ENCODE measurements around the gene NELL1.

Gene NELL1

DNA sequence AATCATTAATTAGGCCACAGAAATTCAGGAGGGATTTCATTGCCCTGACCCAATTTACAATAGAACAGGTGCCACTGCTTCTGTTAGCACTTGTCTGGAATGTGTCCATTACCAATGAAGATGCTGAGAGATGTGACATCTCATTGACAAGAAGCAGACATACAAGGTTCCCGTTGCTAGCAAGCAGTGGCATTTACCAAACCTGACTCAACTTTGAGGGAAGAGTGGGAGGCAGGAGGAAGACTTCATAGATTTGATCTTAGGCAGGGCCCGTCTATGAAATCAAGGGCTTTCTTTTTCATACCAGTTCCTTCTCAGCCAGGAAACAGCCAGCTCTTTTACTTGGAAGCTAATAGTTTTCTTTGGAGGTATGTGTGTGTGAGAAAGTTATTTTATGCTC lies 280.2 kb downstream of the NELL1 start:
- no peak for TF ChIP-seq CTCF (IDR thresholded peaks at IDR 0.05; ENCODE audit: low read depth, low read length)
- DNase-seq (ENCODE audit: low read depth in 2 of 2), result no peak
- no peak overlapping the region for H3K4me3 ChIP-seq (replicated peaks in 1 of 2; ENCODE audit: low read depth in 2 of 2, low read length in 2 of 2)

DNA sequence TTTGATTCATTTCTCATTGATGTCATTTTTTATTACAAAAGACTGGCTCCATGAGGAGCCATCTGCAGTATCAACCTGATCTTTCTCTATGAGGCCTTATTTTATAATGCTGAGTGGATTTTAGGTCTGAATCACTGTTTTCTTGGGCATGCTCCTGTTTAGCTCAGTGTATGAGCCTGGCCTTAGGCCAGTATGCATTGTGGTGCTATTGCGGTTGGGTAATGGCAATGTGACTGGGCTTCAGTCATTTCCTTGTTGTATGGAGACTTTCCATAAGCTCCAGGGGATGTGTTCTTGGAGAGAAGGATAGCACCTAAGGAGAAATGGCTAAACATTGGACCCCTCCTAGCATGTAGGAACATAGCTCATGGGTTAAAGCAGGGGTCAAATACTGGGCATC lies 293.2 kb downstream of the NELL1 start:
- no peak for TF ChIP-seq CTCF (IDR thresholded peaks at IDR 0.05; ENCODE audit: low read depth, low read length)

DNA sequence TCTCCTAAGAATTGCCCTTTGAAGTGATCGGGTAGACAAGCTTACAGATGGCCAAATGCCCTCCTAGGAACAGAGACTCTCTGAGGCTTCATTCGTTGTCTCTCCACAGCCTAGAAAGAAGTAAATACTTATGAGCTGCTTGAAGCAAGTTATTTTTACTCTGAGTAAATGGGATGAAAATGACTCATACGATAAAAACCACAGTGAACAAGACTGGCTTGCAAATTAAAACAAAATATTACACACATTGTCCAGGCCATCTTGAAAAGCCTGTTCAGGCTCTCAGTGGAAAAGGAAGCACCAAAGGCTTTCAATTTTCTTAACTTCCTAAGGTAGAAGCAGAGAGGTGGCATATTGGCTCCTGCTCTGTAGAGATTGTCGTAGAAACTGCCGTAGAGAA lies 294.2 kb downstream of the NELL1 start:
- DNase-seq (ENCODE audit: low read depth in 2 of 2), result peak in 1 of 2 donors; percentile 2
- no peak for TF ChIP-seq CTCF (IDR thresholded peaks at IDR 0.05; ENCODE audit: low read depth, low read length)
- no peak overlapping the region for H3K4me3 ChIP-seq (replicated peaks in 1 of 2; ENCODE audit: low read depth in 2 of 2, low read length in 2 of 2)

More for the DNA sequence above, 293.2 kb downstream of the NELL1 start:
- no peak for DNase-seq (ENCODE audit: low read depth in 2 of 2)
- H3K4me3 ChIP-seq (replicated peaks in 1 of 2; ENCODE audit: low read depth in 2 of 2, low read length in 2 of 2), result no peak overlapping the region

DNA sequence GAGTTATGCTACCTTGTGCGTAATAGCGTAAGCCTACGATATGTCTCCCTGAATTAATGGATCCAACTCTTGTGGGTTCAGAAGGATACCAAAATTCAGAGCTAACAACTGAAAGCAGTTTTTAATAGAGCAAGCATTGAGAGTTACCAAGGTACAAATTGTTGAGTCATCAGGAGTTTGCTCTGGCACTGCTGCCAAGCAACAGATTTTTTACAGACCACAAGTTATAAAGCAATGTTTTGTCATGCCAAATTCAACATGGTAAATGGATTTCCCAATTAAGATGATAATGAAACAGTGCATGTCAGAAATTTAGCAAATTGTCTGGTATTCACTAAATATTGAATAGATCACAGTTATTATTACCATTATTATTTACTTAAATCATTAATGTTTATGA lies 295.6 kb downstream of the NELL1 start:
- H3K4me3 ChIP-seq (replicated peaks in 1 of 2; ENCODE audit: low read depth in 2 of 2, low read length in 2 of 2), result no peak overlapping the region
- TF ChIP-seq CTCF (IDR thresholded peaks at IDR 0.05; ENCODE audit: low read depth, low read length), result no peak
- DNase-seq (ENCODE audit: low read depth in 2 of 2), result no peak

DNA sequence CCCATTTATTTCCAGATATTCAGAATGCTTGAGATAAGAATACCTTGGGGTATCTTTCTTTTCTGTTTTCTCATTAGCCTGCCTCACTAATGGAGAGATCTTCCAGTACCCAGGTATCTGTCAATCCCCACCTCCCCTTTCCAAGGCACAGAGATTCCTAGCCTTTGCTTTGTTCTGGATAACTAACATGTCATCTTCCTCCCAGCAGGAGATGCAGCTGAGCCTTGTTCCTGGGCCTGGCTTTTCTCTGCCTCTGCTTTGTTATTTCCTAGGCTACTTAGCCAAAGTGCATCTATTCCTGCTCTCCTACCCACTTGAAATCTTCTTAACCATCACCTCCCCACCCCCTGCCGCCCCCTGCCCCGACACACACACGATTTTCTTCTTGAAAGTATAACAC lies 297.1 kb downstream of the NELL1 start:
- no peak for TF ChIP-seq CTCF (IDR thresholded peaks at IDR 0.05; ENCODE audit: low read depth, low read length)
- H3K4me3 ChIP-seq (replicated peaks in 1 of 2; ENCODE audit: low read depth in 2 of 2, low read length in 2 of 2), result no peak overlapping the region
- no peak for DNase-seq (ENCODE audit: low read depth in 2 of 2)

- H3K4me3 ChIP-seq (replicated peaks in 1 of 2; ENCODE audit: low read depth in 2 of 2, low read length in 2 of 2), result no peak overlapping the region
- DNase-seq (ENCODE audit: low read depth in 2 of 2), result no peak
- TF ChIP-seq CTCF (IDR thresholded peaks at IDR 0.05; ENCODE audit: low read depth, low read length), result no peak
Observed at GRCh38 chr11:20973940-20974559, 304.7 kb downstream of the NELL1 start.

DNA sequence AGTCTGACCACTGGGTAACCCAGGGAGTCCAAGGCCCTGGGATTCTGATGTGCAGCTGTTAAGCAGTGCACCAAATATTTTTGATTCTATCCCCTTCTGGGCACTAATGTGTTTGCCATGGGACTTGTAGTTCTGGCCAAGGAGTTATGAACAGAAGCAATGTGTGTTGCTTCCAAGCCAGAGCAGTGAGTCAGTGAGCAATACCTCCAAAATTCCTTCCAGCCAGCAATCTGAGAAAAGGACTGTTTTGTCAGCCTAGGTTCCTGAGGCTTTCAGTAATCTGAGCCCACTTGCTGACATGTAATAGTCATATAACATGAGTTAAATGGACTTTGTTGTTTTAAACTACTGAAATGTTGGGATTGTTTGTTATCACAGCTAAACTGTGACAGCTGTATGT lies 311.4 kb downstream of the NELL1 start:
- no peak for DNase-seq (ENCODE audit: low read depth in 2 of 2)
- TF ChIP-seq CTCF (IDR thresholded peaks at IDR 0.05; ENCODE audit: low read depth, low read length), result no peak
- no peak overlapping the region for H3K4me3 ChIP-seq (replicated peaks in 1 of 2; ENCODE audit: low read depth in 2 of 2, low read length in 2 of 2)

Data from cardiac fibroblast (primary cell).